ENCODE data around the gene NAV2. TPM values are rescaled to one million over a fixed set of nuclear protein-coding genes. Genes with fewer than 3 reads are reported as not detected.

The NAV2 gene
- total RNA-seq, 4 donors from 2014 or later: 19.2 to 34.7 (median 25.8) TPM

- Histone ChIP-seq H3K4me3 (no peak overlapping the region), H3K9me3 (no peaks in the 10 kb centered on the region), H3K36me3 (peaks cover 0 to 34% (median 0%) of the 10 kb centered on the region in 3 donors), H3K27me3 (no peaks in the 10 kb centered on the region), H3K4me1 (peaks cover 0 to 15% (median 7%) of the 10 kb centered on the region in 4 donors), H3K27ac (no peak overlapping the region)
- WGBS, 2 donors: 33 to 48% methylated on average over 6 of the region's 6 CpGs
- TF ChIP-seq POLR2A (IDR thresholded peaks at IDR 0.05) (no peak), EP300 (IDR thresholded peaks at IDR 0.05) (no peak)
- TF ChIP-seq, protein P1, sequence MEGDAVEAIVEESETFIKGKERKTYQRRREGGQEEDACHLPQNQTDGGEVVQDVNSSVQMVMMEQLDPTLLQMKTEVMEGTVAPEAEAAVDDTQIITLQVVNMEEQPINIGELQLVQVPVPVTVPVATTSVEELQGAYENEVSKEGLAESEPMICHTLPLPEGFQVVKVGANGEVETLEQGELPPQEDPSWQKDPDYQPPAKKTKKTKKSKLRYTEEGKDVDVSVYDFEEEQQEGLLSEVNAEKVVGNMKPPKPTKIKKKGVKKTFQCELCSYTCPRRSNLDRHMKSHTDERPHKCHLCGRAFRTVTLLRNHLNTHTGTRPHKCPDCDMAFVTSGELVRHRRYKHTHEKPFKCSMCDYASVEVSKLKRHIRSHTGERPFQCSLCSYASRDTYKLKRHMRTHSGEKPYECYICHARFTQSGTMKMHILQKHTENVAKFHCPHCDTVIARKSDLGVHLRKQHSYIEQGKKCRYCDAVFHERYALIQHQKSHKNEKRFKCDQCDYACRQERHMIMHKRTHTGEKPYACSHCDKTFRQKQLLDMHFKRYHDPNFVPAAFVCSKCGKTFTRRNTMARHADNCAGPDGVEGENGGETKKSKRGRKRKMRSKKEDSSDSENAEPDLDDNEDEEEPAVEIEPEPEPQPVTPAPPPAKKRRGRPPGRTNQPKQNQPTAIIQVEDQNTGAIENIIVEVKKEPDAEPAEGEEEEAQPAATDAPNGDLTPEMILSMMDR (IDR thresholded peaks at IDR 0.05): no peak
- DNase-seq (ENCODE audit: low spot score in 2 of 2): no peak
These were observed 165.9 kb downstream of the NAV2 start for GRCh38 chr11:19878520-19878919.

- 66 to 72% methylated on average over 16 of the region's 16 CpGs for WGBS, 2 donors
- no peak overlapping the region for H3K4me3 ChIP-seq
- peaks cover 0 to 43% (median 0%) of the 10 kb centered on the region in 3 donors for H3K36me3 ChIP-seq
- H3K9me3 ChIP-seq: no peaks in the 10 kb centered on the region
- H3K27ac ChIP-seq: no peak overlapping the region
- H3K4me1 ChIP-seq: peaks cover 0 to 15% (median 7%) of the 10 kb centered on the region in 4 donors
- no peak for TF ChIP-seq EP300 (IDR thresholded peaks at IDR 0.05)
- TF ChIP-seq, protein P1 (IDR thresholded peaks at IDR 0.05): no peak
- TF ChIP-seq POLR2A (IDR thresholded peaks at IDR 0.05): no peak
- H3K27me3 ChIP-seq: no peaks in the 10 kb centered on the region
- no peak for DNase-seq (ENCODE audit: low spot score in 2 of 2)
These were observed 166.9 kb downstream of the NAV2 start for GRCh38 chr11:19879307-19880087.

GRCh38 chr11:19880088-19880345, 167.4 kb downstream of the NAV2 start:
- H3K27me3 ChIP-seq: no peaks in the 10 kb centered on the region
- no peak overlapping the region for H3K27ac ChIP-seq
- no peaks in the 10 kb centered on the region for H3K9me3 ChIP-seq
- H3K36me3 ChIP-seq: peaks cover 0 to 48% (median 0%) of the 10 kb centered on the region in 3 donors
- no peak for DNase-seq (ENCODE audit: low spot score in 2 of 2)
- H3K4me3 ChIP-seq: no peak overlapping the region
- no peak for TF ChIP-seq POLR2A (IDR thresholded peaks at IDR 0.05)
- TF ChIP-seq, protein P1 (IDR thresholded peaks at IDR 0.05): no peak
- H3K4me1 ChIP-seq: peaks cover 0 to 15% (median 7%) of the 10 kb centered on the region in 4 donors

GRCh38 chr11:19881177-19881576, 168.5 kb downstream of the NAV2 start:
- no peak for TF ChIP-seq POLR2A (IDR thresholded peaks at IDR 0.05)
- TF ChIP-seq EP300 (IDR thresholded peaks at IDR 0.05): no peak
- TF ChIP-seq, protein P1 (IDR thresholded peaks at IDR 0.05): no peak
- Histone ChIP-seq H3K27me3 (no peaks in the 10 kb centered on the region), H3K4me1 (peaks cover 0 to 15% (median 7%) of the 10 kb centered on the region in 4 donors), H3K36me3 (peaks cover 0 to 57% (median 0%) of the 10 kb centered on the region in 3 donors), H3K9me3 (no peaks in the 10 kb centered on the region), H3K27ac (no peak overlapping the region), H3K4me3 (no peak overlapping the region)
- DNase-seq (ENCODE audit: low spot score in 2 of 2): no peak

- TF ChIP-seq, protein P1 (IDR thresholded peaks at IDR 0.05): no peak
- TF ChIP-seq POLR2A (IDR thresholded peaks at IDR 0.05): no peak
- TF ChIP-seq EP300 (IDR thresholded peaks at IDR 0.05): no peak
- H3K27me3 ChIP-seq: no peaks in the 10 kb centered on the region
- H3K4me1 ChIP-seq: peaks cover 0 to 15% (median 7%) of the 10 kb centered on the region in 4 donors
- H3K4me3 ChIP-seq: no peak overlapping the region
- no peaks in the 10 kb centered on the region for H3K9me3 ChIP-seq
- H3K27ac ChIP-seq: no peak overlapping the region
- DNase-seq (ENCODE audit: low spot score in 2 of 2): no peak
- peaks cover 0 to 67% (median 0%) of the 10 kb centered on the region in 3 donors for H3K36me3 ChIP-seq
- 95 to 96% methylated on average over 3 of the region's 3 CpGs for WGBS, 2 donors
These were observed 169.7 kb downstream of the NAV2 start for GRCh38 chr11:19882356-19882755.
